Measurements from ENCODE around the gene FAM193A.
"Not testable (repeated sequence)": the region's sequence is repeated elsewhere in the genome, so short reads cannot be mapped to it uniquely, and the experiment has no call there.

FAM193A gene

GRCh38 chr4:2608291-2608690, 71.8 kb downstream of the FAM193A start:
- no peaks in the 10 kb centered on the region for H3K4me1 ChIP-seq (ENCODE audit: control insufficient read depth, insufficient read depth, low read length, poor library complexity, severe bottlenecking)
- no peak overlapping the region for H3K4me3 ChIP-seq (ENCODE audit: extremely low read depth, insufficient read depth, low read length, poor library complexity, severe bottlenecking)
- H3K27ac ChIP-seq (ENCODE audit: low read depth, low read length, severe bottlenecking): no peak overlapping the region
- H3K9me3 ChIP-seq (ENCODE audit: control insufficient read depth, low read length): no peaks in the 10 kb centered on the region
- H3K36me3 ChIP-seq (ENCODE audit: control insufficient read depth, insufficient read depth, low read length): peaks cover 22% of the 10 kb centered on the region
- 96 to 98% methylated on average over 6 to 7 of the region's 7 CpGs for WGBS, 2 experiments (ENCODE audit: insufficient coverage in 2 of 2)

- H3K4me3 ChIP-seq (ENCODE audit: extremely low read depth, insufficient read depth, low read length, poor library complexity, severe bottlenecking): no peak overlapping the region
- no peaks in the 10 kb centered on the region for H3K4me1 ChIP-seq (ENCODE audit: control insufficient read depth, insufficient read depth, low read length, poor library complexity, severe bottlenecking)
- WGBS, 2 experiments (ENCODE audit: insufficient coverage in 2 of 2): 97 to 99% methylated on average over 8 to 10 of the region's 14 CpGs
- no peak overlapping the region for H3K27ac ChIP-seq (ENCODE audit: low read depth, low read length, severe bottlenecking)
- no peaks in the 10 kb centered on the region for H3K9me3 ChIP-seq (ENCODE audit: control insufficient read depth, low read length)
- peaks cover 11% of the 10 kb centered on the region for H3K36me3 ChIP-seq (ENCODE audit: control insufficient read depth, insufficient read depth, low read length)
Observed at GRCh38 chr4:2615821-2616220, 79.4 kb downstream of the FAM193A start.

GRCh38 chr4:2617955-2618354, 81.5 kb downstream of the FAM193A start:
- WGBS, 2 experiments (ENCODE audit: insufficient coverage in 2 of 2): 49 to 58% methylated on average over 3 to 4 of the region's 6 CpGs
- peak overlapping the region; percentile 51 for H3K27ac ChIP-seq (ENCODE audit: low read depth, low read length, severe bottlenecking)

GRCh38 chr4:2618729-2619128, 82.3 kb downstream of the FAM193A start:
- Histone ChIP-seq H3K36me3 (ENCODE audit: control insufficient read depth, insufficient read depth, low read length) (peaks cover 15% of the 10 kb centered on the region), H3K4me1 (ENCODE audit: control insufficient read depth, insufficient read depth, low read length, poor library complexity, severe bottlenecking) (peaks cover 11% of the 10 kb centered on the region)
- WGBS, 2 experiments (ENCODE audit: insufficient coverage in 2 of 2): 93 to 95% methylated on average over 8 to 9 of the region's 9 CpGs
- not testable (repeated sequence) for H3K9me3 ChIP-seq (ENCODE audit: control insufficient read depth, low read length); H3K27ac ChIP-seq (ENCODE audit: low read depth, low read length, severe bottlenecking); H3K4me3 ChIP-seq (ENCODE audit: extremely low read depth, insufficient read depth, low read length, poor library complexity, severe bottlenecking)

More at GRCh38 chr4:2617955-2618354, 81.5 kb downstream of the FAM193A start:
- H3K9me3 ChIP-seq (ENCODE audit: control insufficient read depth, low read length): no peaks in the 10 kb centered on the region
- peaks cover 15% of the 10 kb centered on the region for H3K36me3 ChIP-seq (ENCODE audit: control insufficient read depth, insufficient read depth, low read length)
- H3K4me3 ChIP-seq (ENCODE audit: extremely low read depth, insufficient read depth, low read length, poor library complexity, severe bottlenecking): no peak overlapping the region
- peaks cover 11% of the 10 kb centered on the region for H3K4me1 ChIP-seq (ENCODE audit: control insufficient read depth, insufficient read depth, low read length, poor library complexity, severe bottlenecking)

- 51 to 64% methylated on average over 4 to 6 of the region's 8 CpGs for WGBS, 2 experiments (ENCODE audit: insufficient coverage in 2 of 2)
- peaks cover 11% of the 10 kb centered on the region for H3K4me1 ChIP-seq (ENCODE audit: control insufficient read depth, insufficient read depth, low read length, poor library complexity, severe bottlenecking)
- no peak overlapping the region for H3K27ac ChIP-seq (ENCODE audit: low read depth, low read length, severe bottlenecking)
- peaks cover 15% of the 10 kb centered on the region for H3K36me3 ChIP-seq (ENCODE audit: control insufficient read depth, insufficient read depth, low read length)
- H3K4me3 ChIP-seq (ENCODE audit: extremely low read depth, insufficient read depth, low read length, poor library complexity, severe bottlenecking): no peak overlapping the region
- H3K9me3 ChIP-seq (ENCODE audit: control insufficient read depth, low read length): no peaks in the 10 kb centered on the region
Observed at GRCh38 chr4:2619459-2619858, 83.0 kb downstream of the FAM193A start.

DNA sequence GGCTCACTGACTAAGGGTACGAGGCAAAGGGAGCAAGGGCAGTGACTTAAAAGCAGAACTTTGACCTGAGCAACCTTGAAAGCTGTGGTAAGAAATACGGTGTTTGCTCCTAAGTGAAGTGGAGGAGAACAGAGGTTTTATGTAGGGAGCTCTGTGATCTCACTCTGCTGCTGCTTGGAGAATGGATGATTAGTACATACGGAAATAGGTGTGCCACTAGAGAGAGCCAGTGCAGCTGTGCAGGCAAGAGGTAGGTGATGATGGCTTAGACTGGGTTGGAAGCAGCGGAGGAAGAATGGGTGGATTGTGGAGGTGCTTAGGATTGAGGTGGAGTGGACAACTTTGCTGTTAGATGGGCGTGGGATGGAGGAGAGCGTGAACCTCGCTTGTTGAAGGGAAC, 85.0 kb downstream of the FAM193A start:
- 93 to 98% methylated on average over 5 to 7 of the region's 7 CpGs for WGBS, 2 experiments (ENCODE audit: insufficient coverage in 2 of 2)
- Histone ChIP-seq H3K9me3 (ENCODE audit: control insufficient read depth, low read length) (no peaks in the 10 kb centered on the region), H3K27ac (ENCODE audit: low read depth, low read length, severe bottlenecking) (no peak overlapping the region)

DNA sequence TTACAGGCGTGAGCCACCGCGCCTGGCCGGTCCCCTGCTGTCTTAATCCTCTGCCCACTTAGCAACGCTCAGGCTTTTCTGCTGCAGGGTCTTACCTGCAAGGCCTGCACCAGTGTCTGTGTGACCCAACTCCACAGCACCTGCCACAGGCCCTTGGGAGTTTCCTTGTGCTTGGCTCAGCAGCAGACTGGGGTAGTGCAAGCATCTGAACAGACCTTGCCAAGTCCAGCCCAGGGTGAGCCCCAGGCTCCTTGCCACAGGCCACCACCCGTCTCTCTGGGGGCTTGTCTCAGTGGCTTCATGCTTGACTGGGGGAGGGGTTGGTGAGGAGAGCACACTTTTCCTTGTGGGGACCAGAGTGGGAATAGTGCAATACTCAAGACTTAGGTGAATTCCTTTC, 87.0 kb downstream of the FAM193A start:
- Histone ChIP-seq H3K9me3 (ENCODE audit: control insufficient read depth, low read length) (no peaks in the 10 kb centered on the region), H3K4me3 (ENCODE audit: extremely low read depth, insufficient read depth, low read length, poor library complexity, severe bottlenecking) (no peak overlapping the region), H3K27ac (ENCODE audit: low read depth, low read length, severe bottlenecking) (no peak overlapping the region), H3K4me1 (ENCODE audit: control insufficient read depth, insufficient read depth, low read length, poor library complexity, severe bottlenecking) (peaks cover 11% of the 10 kb centered on the region), H3K36me3 (ENCODE audit: control insufficient read depth, insufficient read depth, low read length) (peaks cover 43% of the 10 kb centered on the region)
- 96 to 98% methylated on average over 6 of the region's 6 CpGs for WGBS, 2 experiments (ENCODE audit: insufficient coverage in 2 of 2)

More for the DNA sequence above, 85.0 kb downstream of the FAM193A start:
- peaks cover 25% of the 10 kb centered on the region for H3K36me3 ChIP-seq (ENCODE audit: control insufficient read depth, insufficient read depth, low read length)
- peaks cover 11% of the 10 kb centered on the region for H3K4me1 ChIP-seq (ENCODE audit: control insufficient read depth, insufficient read depth, low read length, poor library complexity, severe bottlenecking)
- no peak overlapping the region for H3K4me3 ChIP-seq (ENCODE audit: extremely low read depth, insufficient read depth, low read length, poor library complexity, severe bottlenecking)

- Histone ChIP-seq H3K4me1 (ENCODE audit: control insufficient read depth, insufficient read depth, low read length, poor library complexity, severe bottlenecking) (peaks cover 11% of the 10 kb centered on the region), H3K27ac (ENCODE audit: low read depth, low read length, severe bottlenecking) (no peak overlapping the region), H3K4me3 (ENCODE audit: extremely low read depth, insufficient read depth, low read length, poor library complexity, severe bottlenecking) (no peak overlapping the region), H3K9me3 (ENCODE audit: control insufficient read depth, low read length) (no peaks in the 10 kb centered on the region), H3K36me3 (ENCODE audit: control insufficient read depth, insufficient read depth, low read length) (peaks cover 57% of the 10 kb centered on the region)
- 92 to 100% methylated on average over 15 to 19 of the region's 22 CpGs for WGBS, 2 experiments (ENCODE audit: insufficient coverage in 2 of 2)
Observed at GRCh38 chr4:2624782-2625530, 88.5 kb downstream of the FAM193A start.

GRCh38 chr4:2626231-2626630, 89.8 kb downstream of the FAM193A start:
- Histone ChIP-seq H3K9me3 (ENCODE audit: control insufficient read depth, low read length) (no peaks in the 10 kb centered on the region), H3K4me3 (ENCODE audit: extremely low read depth, insufficient read depth, low read length, poor library complexity, severe bottlenecking) (no peak overlapping the region), H3K36me3 (ENCODE audit: control insufficient read depth, insufficient read depth, low read length) (peaks cover 65% of the 10 kb centered on the region), H3K4me1 (ENCODE audit: control insufficient read depth, insufficient read depth, low read length, poor library complexity, severe bottlenecking) (peaks cover 11% of the 10 kb centered on the region), H3K27ac (ENCODE audit: low read depth, low read length, severe bottlenecking) (no peak overlapping the region)
- WGBS, 2 experiments (ENCODE audit: insufficient coverage in 2 of 2): 95 to 97% methylated on average over 10 of the region's 10 CpGs

DNA sequence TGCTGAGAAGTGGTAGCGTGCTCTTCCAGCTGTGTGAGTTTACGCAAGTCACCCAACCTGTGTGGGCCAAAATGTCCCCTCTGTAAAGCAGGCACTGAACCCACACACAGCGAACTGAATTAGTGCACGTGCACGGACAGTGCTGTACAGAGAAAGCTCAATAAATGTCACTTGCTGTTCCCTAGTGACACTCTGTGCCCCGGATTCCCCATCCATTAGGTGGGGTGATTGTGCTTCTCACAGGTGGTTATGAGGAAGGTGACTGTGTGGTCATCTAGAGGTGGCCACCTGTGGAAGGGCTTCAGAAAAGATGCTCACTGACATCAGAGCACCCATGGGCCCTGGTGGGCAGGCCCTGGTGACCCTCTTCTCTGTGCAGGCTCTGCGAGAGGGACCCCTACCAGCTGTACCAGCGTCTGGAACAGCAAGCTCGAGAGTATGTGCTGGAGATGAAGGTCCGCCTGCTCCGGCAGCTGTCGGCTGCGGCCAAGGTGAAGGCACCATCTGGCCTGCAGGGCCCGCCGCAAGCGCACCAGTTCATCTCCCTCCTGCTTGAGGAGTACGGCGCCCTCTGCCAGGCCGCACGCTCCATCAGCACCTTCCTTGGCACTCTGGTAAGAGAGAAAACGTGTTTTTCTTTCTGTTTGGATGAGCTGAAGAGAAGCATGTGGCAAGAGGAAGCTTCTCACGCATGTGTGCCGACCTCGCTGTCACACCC, 94.3 kb downstream of the FAM193A start:
- Histone ChIP-seq H3K9me3 (ENCODE audit: control insufficient read depth, low read length) (no peaks in the 10 kb centered on the region), H3K4me1 (ENCODE audit: control insufficient read depth, insufficient read depth, low read length, poor library complexity, severe bottlenecking) (no peaks in the 10 kb centered on the region), H3K27ac (ENCODE audit: low read depth, low read length, severe bottlenecking) (no peak overlapping the region), H3K4me3 (ENCODE audit: extremely low read depth, insufficient read depth, low read length, poor library complexity, severe bottlenecking) (no peak overlapping the region), H3K36me3 (ENCODE audit: control insufficient read depth, insufficient read depth, low read length) (peaks cover 77% of the 10 kb centered on the region)
- WGBS, 2 experiments (ENCODE audit: insufficient coverage in 2 of 2): 97 to 98% methylated on average over 19 to 20 of the region's 24 CpGs

GRCh38 chr4:2634014-2634413, 97.6 kb downstream of the FAM193A start:
- no peaks in the 10 kb centered on the region for H3K9me3 ChIP-seq (ENCODE audit: control insufficient read depth, low read length)
- no peaks in the 10 kb centered on the region for H3K4me1 ChIP-seq (ENCODE audit: control insufficient read depth, insufficient read depth, low read length, poor library complexity, severe bottlenecking)
- H3K36me3 ChIP-seq (ENCODE audit: control insufficient read depth, insufficient read depth, low read length): peaks cover 80% of the 10 kb centered on the region
- no peak overlapping the region for H3K4me3 ChIP-seq (ENCODE audit: extremely low read depth, insufficient read depth, low read length, poor library complexity, severe bottlenecking)
- WGBS, 2 experiments (ENCODE audit: insufficient coverage in 2 of 2): 87 to 91% methylated on average over 4 of the region's 5 CpGs
- H3K27ac ChIP-seq (ENCODE audit: low read depth, low read length, severe bottlenecking): peak overlapping the region; percentile 23

Measured in mesodermal cell (in vitro differentiated cells).